ENCODE results near the gene ARID4A. TPM values are rescaled to one million over a fixed set of nuclear protein-coding genes. Genes with fewer than 3 reads are reported as not detected.

Gene ARID4A
- total and polyA plus RNA-seq, 2 of the 13 experiments (the other 11 are each of a cell fraction or from before 2014, with no cell fraction given) = 7.2 to 9.7 TPM

- TF ChIP-seq ZNF264 (CRISPR knock-in tag; IDR thresholded peaks at IDR 0.05) = no peak
- TF ChIP-seq ZNF567 (CRISPR knock-in tag; IDR thresholded peaks at IDR 0.05; ENCODE audit: borderline replicate concordance) = no peak
- 0 out of 2 replicates have a peak, but pooled peaks have one; percentile 5 for TF ChIP-seq ZNF510 (CRISPR knock-in tag; IDR thresholded peaks at IDR 0.05; ENCODE audit: low read depth)
- TF ChIP-seq, protein P1, sequence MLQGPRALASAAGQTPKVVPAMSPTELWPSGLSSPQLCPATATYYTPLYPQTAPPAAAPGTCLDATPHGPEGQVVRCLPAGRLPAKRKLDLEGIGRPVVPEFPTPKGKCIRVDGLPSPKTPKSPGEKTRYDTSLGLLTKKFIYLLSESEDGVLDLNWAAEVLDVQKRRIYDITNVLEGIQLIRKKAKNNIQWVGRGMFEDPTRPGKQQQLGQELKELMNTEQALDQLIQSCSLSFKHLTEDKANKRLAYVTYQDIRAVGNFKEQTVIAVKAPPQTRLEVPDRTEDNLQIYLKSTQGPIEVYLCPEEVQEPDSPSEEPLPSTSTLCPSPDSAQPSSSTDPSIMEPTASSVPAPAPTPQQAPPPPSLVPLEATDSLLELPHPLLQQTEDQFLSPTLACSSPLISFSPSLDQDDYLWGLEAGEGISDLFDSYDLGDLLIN (CRISPR knock-in tag; IDR thresholded peaks at IDR 0.05; ENCODE audit: borderline replicate concordance) = 0 out of 2 replicates have a peak, but pooled peaks have one; percentile 17
- 0 out of 2 replicates have a peak, but pooled peaks have one; percentile 6 for TF ChIP-seq ARHGAP35 (CRISPR knock-in tag; IDR thresholded peaks at IDR 0.05; ENCODE audit: borderline replicate concordance)
These were observed 968 bp upstream of the ARID4A start (continued) for GRCh38 chr14:58297412-58297761.

DNA sequence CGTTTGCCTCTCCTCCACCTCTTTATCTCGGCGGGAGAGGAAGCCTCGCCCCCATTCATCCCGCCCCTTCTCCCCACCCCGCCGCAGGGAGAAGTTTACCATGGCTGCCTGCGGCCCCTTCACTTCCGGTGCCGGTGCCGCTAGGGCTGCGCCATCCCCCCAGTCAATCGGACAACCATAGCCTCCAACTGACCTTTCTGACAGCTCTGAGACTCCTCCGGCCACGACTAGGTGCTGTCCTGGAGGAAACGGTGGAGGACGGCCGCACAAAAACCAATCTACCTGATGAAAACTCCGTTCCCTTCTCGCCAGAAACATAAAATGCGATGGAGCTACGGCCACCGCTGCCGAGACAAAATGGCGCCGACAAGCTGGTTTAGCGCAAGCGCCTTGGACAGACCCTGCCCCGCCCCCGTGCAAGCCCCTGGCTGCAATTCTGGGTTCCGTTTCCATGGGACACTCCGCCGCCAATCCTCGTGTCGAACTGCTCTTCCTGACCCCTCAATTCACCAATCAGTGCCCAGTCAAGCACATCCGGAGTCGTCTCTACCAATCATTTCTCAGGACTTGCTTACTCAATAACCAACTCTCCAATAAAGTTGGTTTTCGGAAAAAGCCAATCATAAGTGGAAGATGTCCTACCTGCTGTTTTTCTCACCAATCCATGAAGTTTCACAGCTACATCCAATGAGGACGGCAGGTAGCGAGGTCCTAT, 436 bp upstream of the ARID4A start:
- FAIRE-seq = peak; percentile 100
- Histone ChIP-seq H3K27me3 (ENCODE audit: control insufficient read depth in 1 of 2, insufficient read depth in 2 of 2, low read length in 2 of 2) (no peaks in the 10 kb centered on the region; a peak in 1 of 5 replicates), H3K4me1 (ENCODE audit: insufficient read depth, low read length) (peaks cover 44% of the 10 kb centered on the region), H3K9ac (ENCODE audit: insufficient read depth, low read depth, low read length) (peak overlapping the region; percentile 93), H3K4me2 (ENCODE audit: low read depth, low read length) (peak overlapping the region; percentile 96), H3K36me3 (replicated peaks in 1 of 2; ENCODE audit: control insufficient read depth in 1 of 2, insufficient read depth in 2 of 2, low read length in 2 of 2) (peaks cover 7 to 31% of the 10 kb centered on the region in 2 experiments), H3K79me2 (ENCODE audit: insufficient read depth, low read length) (peaks cover 79% of the 10 kb centered on the region), H3K27ac (ENCODE audit: extremely low read length, insufficient read depth, low read length) (peak overlapping the region; percentile 96), H4K20me1 (ENCODE audit: insufficient read depth, low read length) (peaks cover 40% of the 10 kb centered on the region), H3K9me3 (ENCODE audit: low read length) (no peaks in the 10 kb centered on the region), H3K4me3 (replicated peaks in 1 of 3; ENCODE audit: insufficient read depth in 1 of 3, low read depth in 2 of 3, low read length in 3 of 3) (peak overlapping the region; percentile 83 to 95 (median 86)), H2AFZ (ENCODE audit: low read length) (peak overlapping the region; percentile 61)
- in situ Hi-C loops (cut with HindIII; ENCODE audit: extremely low pct_ligation_motif_present, low pct_unique_long_range_greater_than_20kb) (no loop called here), intact Hi-C loops (cut with micrococcal nuclease; ENCODE audit: unreplicated experiment) (loop anchor here (1.0 to 5.0 kb wide), 2 partner anchors 34 to 54 kb away; partner anchors contain the start of gene PSMA3)
- peak; percentile 100 for DNase-seq (ENCODE audit: low spot score)
- peak; percentile 94 for ATAC-seq
- WGBS (ENCODE audit: low lambda C conversion rate) = 0% methylated on average over 10 of the region's 40 CpGs
- BruUV-seq (replicated peaks) = no TSS peak
- CTCF ChIA-PET (ENCODE audit: low intra/inter-chr PET ratio, low total read pairs) = no interaction called here
- POLR2A ChIA-PET = interaction anchor here (0.6 to 3.5 kb wide), 30 partner anchors 8 to 1186 kb away, joined by 3 to 92 read pairs (median 6); partner anchors contain the start of genes ACTR10, JKAMP, KIAA0586 and L3HYPDH
- TF ChIP-seq AGO2 (optimal IDR thresholded peaks at IDR 0.05; ENCODE audit: low read depth, low read length) = peak; percentile 42
- TF ChIP-seq ZKSCAN1 (IDR thresholded peaks at IDR 0.05; ENCODE audit: low read length) = peak; percentile 6; the same call in 1 of the 2 replicates
- TF ChIP-seq, protein P2, sequence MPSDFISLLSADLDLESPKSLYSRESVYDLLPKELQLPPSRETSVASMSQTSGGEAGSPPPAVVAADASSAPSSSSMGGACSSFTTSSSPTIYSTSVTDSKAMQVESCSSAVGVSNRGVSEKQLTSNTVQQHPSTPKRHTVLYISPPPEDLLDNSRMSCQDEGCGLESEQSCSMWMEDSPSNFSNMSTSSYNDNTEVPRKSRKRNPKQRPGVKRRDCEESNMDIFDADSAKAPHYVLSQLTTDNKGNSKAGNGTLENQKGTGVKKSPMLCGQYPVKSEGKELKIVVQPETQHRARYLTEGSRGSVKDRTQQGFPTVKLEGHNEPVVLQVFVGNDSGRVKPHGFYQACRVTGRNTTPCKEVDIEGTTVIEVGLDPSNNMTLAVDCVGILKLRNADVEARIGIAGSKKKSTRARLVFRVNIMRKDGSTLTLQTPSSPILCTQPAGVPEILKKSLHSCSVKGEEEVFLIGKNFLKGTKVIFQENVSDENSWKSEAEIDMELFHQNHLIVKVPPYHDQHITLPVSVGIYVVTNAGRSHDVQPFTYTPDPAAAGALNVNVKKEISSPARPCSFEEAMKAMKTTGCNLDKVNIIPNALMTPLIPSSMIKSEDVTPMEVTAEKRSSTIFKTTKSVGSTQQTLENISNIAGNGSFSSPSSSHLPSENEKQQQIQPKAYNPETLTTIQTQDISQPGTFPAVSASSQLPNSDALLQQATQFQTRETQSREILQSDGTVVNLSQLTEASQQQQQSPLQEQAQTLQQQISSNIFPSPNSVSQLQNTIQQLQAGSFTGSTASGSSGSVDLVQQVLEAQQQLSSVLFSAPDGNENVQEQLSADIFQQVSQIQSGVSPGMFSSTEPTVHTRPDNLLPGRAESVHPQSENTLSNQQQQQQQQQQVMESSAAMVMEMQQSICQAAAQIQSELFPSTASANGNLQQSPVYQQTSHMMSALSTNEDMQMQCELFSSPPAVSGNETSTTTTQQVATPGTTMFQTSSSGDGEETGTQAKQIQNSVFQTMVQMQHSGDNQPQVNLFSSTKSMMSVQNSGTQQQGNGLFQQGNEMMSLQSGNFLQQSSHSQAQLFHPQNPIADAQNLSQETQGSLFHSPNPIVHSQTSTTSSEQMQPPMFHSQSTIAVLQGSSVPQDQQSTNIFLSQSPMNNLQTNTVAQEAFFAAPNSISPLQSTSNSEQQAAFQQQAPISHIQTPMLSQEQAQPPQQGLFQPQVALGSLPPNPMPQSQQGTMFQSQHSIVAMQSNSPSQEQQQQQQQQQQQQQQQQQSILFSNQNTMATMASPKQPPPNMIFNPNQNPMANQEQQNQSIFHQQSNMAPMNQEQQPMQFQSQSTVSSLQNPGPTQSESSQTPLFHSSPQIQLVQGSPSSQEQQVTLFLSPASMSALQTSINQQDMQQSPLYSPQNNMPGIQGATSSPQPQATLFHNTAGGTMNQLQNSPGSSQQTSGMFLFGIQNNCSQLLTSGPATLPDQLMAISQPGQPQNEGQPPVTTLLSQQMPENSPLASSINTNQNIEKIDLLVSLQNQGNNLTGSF (CRISPR knock-in tag; IDR thresholded peaks at IDR 0.05) = 0 out of 2 replicates have a peak, but pooled peaks have one; percentile 33
- 0 out of 2 replicates have a peak, but pooled peaks have one; percentile 29 for TF ChIP-seq NFATC3 (CRISPR knock-in tag; IDR thresholded peaks at IDR 0.05)
- TF ChIP-seq CREBL2 (CRISPR knock-in tag; IDR thresholded peaks at IDR 0.05; ENCODE audit: borderline replicate concordance) = peak; percentile 90; the same call in 1 of the 2 replicates
- 0 out of 2 replicates have a peak, but pooled peaks have one; percentile 49 for TF ChIP-seq POGK (CRISPR knock-in tag; conservative IDR thresholded peaks at IDR 0.05)
- peak; percentile 47; the same call in 1 of the 2 replicates for TF ChIP-seq ZNF773 (CRISPR knock-in tag; IDR thresholded peaks at IDR 0.05; ENCODE audit: borderline replicate concordance)

Data from HepG2 (cell line).